Activated T-helper 1 cell treated with anti-CD3 and anti-CD28 coated beads, Interleukin-2, amount 50 U/mL, for 16 hours (primary cell): ENCODE measurements around the gene PRDM16.

Experiments used
- DNase-seq, 2 donors: peaks; one replicate each; pipeline ENCODE4 v3.0.0-alpha.2; 2020; ENCODE audit warnings: low read depth in 1 of 2, low spot score in 1 of 2

PRDM16 gene

DNA sequence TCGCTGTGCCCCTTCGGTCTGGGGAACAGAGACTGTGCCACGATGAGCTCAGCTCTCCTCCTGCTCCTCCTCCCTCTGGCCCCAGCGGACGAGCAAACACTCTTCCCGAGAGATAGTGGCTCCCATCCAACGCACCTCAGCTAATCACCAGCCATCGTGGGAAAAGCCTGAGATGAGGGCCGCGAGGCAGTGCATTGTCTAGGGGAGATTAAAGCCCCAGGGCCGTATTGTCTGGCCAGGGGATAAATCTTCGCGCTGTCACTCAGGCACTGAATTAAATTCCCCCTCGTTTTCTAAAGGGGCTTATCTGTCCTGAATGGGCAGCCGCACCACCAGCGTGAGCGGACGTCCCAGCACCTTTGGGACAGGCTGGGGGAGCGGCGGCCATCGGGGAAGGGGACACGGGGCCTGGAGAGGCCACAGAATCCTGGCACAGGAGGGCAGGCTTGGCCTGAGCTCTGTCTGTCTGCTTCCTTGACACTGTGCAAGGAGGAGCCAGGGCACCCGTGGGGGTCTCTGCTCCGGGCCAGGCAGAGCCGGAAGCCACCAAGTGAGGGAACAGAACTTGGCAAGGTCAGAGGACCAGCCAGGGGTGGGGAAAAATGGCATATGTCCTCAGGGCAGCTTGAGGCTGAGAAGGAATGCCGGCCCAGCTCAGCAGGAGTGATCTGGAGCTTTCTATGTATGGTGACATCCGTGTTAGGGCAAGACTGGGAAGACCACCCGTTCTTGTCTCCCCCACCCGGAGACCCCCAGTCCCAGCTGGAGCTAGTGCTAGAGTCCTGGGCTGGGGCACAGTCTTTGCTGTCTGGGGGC, 32.3 kb downstream of the PRDM16 start:
- no peak for DNase-seq

GRCh38 chr1:3102641-3103040, 33.6 kb downstream of the PRDM16 start:
- no peak for DNase-seq

- no peak for DNase-seq
Measured at GRCh38 chr1:3103967-3104677, 35.1 kb downstream of the PRDM16 start.

DNA sequence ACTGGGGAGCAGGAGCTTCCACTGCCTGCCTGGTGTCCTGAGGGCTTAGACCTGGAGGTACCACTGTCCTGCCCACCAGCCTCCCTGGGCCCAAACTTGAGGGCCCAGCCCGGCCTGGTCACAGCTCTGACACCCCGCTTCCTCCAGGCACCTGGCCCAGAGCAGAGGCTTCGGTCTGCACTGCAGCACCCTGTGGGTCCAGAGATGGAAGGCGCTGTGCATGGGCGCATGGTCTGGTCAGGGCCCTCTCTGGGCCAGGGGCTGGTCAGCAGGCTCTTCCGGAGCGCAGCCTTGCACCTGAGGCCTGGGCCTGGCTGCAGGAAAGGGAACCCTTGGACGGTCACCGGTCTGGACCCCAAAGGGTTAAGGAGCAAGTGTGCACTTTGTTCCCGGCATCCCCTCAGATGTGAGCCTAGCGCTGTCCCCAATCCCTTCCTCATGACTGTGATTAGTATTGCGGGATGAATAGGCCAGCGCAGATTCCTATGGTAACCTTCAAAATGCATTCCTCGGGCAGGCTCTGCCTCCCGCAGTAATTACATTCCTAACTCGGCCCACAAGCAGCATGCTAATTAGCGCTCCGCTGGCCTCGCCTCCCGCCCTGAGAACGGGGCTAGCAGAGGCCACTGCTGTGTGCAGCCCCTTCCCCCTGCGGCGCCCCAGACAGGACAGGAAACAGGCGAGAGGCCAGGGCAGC, 36.3 kb downstream of the PRDM16 start:
- no peak for DNase-seq

DNA sequence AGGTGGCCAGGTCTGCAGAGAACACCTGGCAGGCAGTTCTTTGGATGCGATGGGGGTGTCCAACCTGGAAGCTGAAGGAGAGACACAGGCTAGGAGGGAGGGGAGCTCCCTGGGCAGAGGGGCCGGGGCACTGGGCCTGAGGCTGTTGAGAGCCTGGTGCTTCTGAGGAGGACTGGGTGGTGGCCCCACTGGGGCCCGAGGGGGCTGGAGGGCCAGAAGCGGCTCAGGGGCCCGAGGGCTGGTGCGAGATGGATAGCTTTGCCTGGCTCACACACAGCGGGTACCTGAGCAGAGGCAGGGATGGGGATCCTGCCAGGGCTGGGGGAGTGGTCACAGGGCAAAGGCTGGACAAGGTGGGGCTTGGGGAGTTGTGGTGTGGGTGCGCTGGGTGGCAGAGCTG, 37.2 kb downstream of the PRDM16 start:
- DNase-seq = no peak

DNA sequence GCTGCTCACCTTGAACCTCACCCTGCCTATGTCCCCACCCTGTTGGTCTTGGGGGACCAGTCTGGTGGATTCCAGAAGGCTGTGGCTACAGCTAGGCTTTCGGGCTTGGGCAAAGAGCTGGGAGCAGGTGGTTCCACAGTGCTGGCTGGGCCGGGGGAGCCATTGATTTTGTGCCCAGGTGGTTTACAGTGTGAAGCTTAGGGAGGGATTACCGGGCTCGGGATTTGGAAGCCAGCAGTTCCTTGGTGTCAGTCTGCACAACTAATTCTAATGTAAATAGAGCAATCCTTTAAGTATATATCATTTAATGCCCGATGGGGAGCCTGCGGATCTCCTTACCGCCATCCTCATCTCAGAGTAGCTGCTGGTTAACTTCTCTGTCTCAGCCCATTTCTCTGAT, 38.2 kb downstream of the PRDM16 start:
- DNase-seq = no peak

DNA sequence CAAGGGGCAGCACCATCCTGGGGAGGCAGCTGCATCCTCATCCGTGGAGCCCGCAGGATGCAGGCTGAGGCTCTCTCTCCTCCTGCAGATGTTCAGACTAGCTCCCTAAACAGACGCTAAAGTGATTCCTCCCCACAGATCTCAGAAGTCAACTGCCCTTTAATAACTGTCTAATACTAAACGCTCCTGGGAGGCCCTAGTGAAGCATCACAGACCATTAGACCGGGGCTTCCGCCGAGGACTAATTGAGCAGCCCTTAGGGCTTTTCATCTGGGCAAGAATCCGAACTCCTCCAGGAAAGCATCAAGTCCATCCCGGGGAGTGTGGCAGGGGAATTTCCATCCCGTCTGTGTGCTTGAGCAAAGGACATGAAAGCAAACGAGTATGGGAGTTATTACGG, 40.4 kb downstream of the PRDM16 start:
- DNase-seq = no peak

DNA sequence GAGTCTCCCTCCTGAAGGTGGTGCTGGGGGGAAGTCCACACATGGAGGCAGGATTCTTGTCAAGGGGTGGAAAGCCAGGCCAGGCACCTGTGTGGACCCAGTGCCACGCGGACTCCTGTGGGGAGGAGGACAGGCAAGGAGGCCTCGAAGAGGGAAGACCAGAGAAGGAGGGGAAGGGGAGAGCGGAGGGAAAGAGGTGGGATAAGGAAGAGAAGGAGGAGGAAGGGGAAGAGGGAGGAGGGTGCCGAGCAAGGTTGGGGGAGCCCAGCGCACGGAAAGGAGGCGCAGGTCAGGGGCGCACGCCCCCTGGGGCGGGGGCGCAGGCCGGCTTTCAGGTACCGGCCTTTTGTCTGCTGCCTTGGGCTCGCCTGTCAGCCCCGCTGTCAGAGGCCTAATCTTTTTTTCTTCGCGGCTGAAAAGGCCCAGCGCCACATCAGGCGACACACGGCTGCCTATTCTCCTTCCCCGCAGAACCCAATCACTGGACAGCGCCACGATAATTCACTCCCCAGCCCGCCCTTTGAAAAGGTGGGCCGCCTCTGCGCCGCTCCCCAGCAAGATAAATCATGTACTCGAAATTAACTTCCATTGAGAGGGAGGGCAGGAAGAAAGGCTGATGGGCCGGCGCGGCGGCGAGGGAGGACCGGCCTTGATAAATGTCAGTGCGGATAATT, 42.5 kb downstream of the PRDM16 start:
- DNase-seq = no peak

- no peak for DNase-seq
Measured at GRCh38 chr1:3112526-3112925, 43.5 kb downstream of the PRDM16 start.

GRCh38 chr1:3113047-3113740, 44.2 kb downstream of the PRDM16 start:
- no peak for DNase-seq

DNA sequence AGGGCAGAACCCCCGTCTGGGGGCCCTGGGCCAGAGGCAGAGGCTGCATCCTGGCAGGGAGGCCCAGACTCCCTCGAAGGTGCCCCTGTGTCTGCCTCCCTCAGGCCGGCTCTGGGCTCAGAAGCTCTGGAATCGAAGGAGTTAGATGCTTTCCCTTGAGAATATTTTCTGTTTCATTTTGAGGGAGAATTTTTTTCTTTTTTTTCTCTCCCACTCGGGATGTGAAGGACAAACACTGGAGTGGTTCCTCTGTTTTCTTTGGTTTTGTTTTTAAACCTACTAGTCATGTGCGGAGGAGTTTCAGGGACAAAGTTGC, 44.7 kb downstream of the PRDM16 start:
- DNase-seq = no peak

GRCh38 chr1:3114131-3114744, 45.2 kb downstream of the PRDM16 start:
- no peak for DNase-seq

DNA sequence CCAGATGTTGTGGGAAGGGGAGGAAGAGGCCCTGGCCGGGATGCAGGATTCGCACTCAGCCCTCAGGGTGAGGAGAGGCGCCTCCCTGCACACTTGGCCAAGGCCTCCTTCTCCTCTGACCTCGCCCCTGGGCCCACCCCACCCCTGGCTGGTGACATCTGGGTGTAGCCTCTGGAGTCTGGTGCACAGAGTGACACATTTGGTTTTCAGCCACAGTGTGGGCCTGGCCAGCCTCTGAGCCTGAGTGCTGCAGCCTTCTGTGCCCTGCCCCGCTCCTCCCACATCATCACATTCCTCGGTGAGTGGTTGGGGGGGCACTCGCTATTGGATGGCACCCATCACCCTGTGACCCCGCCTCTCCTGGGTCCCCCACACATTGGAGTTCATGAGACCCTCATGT, 45.8 kb downstream of the PRDM16 start:
- DNase-seq = no peak

- DNase-seq = no peak
Measured at GRCh38 chr1:3115275-3116149, 46.5 kb downstream of the PRDM16 start.

GRCh38 chr1:3116150-3116510, 47.1 kb downstream of the PRDM16 start:
- no peak for DNase-seq

- DNase-seq = no peak
Measured at GRCh38 chr1:3116560-3116959, 47.6 kb downstream of the PRDM16 start.

GRCh38 chr1:3117879-3118278, 48.9 kb downstream of the PRDM16 start:
- DNase-seq = no peak

DNA sequence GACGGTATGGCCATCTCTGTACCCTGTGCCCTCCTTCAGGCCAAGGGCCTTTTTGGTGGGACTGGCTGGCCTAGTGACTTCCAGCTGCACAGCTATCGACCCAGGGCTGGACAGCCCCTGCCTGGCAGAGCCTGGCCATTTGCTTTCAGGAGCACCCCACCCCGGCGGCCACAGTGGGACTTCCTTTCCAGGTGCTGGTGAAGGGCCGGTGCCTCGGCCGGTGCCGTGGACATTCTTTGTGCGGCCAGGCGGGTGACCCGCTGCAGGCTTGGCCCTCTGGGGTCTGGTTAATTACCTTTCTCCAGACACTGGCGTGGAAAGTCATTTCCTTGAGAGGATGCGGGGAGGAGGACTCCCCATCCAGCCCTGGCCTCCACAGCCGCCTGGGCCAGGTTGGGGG, 50.1 kb downstream of the PRDM16 start:
- DNase-seq = no peak

- DNase-seq = no peak
Measured at GRCh38 chr1:3119725-3120124, 50.7 kb downstream of the PRDM16 start.

DNA sequence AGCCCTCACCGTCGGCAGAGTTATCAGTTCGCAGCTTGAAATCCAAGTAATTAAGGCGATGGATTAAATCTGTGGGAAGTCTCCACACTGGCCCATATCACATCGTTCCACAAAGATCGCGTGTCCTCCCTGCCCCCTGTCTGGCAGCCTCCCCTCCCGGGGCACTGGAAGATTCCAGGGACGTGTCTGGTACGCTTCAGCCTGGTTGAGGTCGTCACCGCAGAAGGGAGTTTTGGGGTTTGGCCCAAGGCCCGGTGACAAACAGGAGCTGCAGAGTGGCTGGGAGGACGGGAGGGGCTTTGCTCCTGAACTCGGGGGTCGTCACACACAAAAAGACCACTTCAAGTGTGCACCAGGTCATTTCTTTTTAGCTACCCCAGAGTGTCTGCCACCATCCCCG, 51.1 kb downstream of the PRDM16 start:
- DNase-seq = no peak
